Measurements from ENCODE around the gene NAA15. TPM values are rescaled to one million over a fixed set of nuclear protein-coding genes. Genes with fewer than 3 reads are reported as not detected.
A peak's percentile ranks its signal among the peaks of the same experiment; 100 is the strongest.

The NAA15 gene
- total and polyA plus RNA-seq, 12 donors: 4.6 to 36.4 (median 29.0) TPM

- H3K27ac ChIP-seq: no peak overlapping the region
- intact Hi-C loops (cut with DNase I): no loop called here
- WGBS, 4 donors: 54 to 65% (median 61%) methylated on average over 2 of the region's 2 CpGs
- H3K27me3 ChIP-seq: no peaks in the 10 kb centered on the region
- no peak overlapping the region for H3K4me3 ChIP-seq
- H3K36me3 ChIP-seq (replicated peaks in 1 of 2): no peaks in the 10 kb centered on the region
- no peak for DNase-seq
- no peaks in the 10 kb centered on the region for H3K9me3 ChIP-seq (replicated peaks in 1 of 3)
- no peaks in the 10 kb centered on the region for H3K4me1 ChIP-seq (replicated peaks in 1 of 2)
- no peak for TF ChIP-seq CTCF (IDR thresholded peaks at IDR 0.05)
- TF ChIP-seq POLR2A (IDR thresholded peaks at IDR 0.05): no peak
Observed at GRCh38 chr4:139256349-139256748, 45.0 kb upstream of the NAA15 start.

- no peaks in the 10 kb centered on the region for H3K27me3 ChIP-seq
- no peaks in the 10 kb centered on the region for H3K36me3 ChIP-seq (replicated peaks in 1 of 2)
- no peaks in the 10 kb centered on the region for H3K9me3 ChIP-seq (replicated peaks in 1 of 3)
- no peak for TF ChIP-seq CTCF (IDR thresholded peaks at IDR 0.05)
- no peak for TF ChIP-seq POLR2A (IDR thresholded peaks at IDR 0.05)
- peak overlapping the region in 3 of 5 donors; percentile 66 to 84 (median 82) for H3K27ac ChIP-seq
- WGBS, 4 donors: 43 to 52% (median 46%) methylated on average over 3 of the region's 3 CpGs
- intact Hi-C loops (cut with DNase I): no loop called here
- DNase-seq: no peak
- peaks cover 21 to 31% of the 10 kb centered on the region in 2 donors for H3K4me1 ChIP-seq (replicated peaks in 1 of 2)
- H3K4me3 ChIP-seq: no peak overlapping the region
Observed at GRCh38 chr4:139265654-139266053, 35.7 kb upstream of the NAA15 start.

- peak overlapping the region in 1 of 4 donors; percentile 35 for H3K4me3 ChIP-seq
- H3K4me1 ChIP-seq (replicated peaks in 1 of 2): peaks cover 21 to 31% of the 10 kb centered on the region in 2 donors
- no peaks in the 10 kb centered on the region for H3K36me3 ChIP-seq (replicated peaks in 1 of 2)
- DNase-seq: no peak
- intact Hi-C loops (cut with DNase I): no loop called here
- 0% methylated on average over 1 of the region's 1 CpG for WGBS, 4 donors
- no peaks in the 10 kb centered on the region for H3K9me3 ChIP-seq (replicated peaks in 1 of 3)
- TF ChIP-seq CTCF (IDR thresholded peaks at IDR 0.05) (no peak), POLR2A (IDR thresholded peaks at IDR 0.05) (no peak)
- no peaks in the 10 kb centered on the region for H3K27me3 ChIP-seq
- H3K27ac ChIP-seq: peak overlapping the region in 4 of 5 donors; percentile 66 to 84 (median 76)
Observed at GRCh38 chr4:139266208-139266582, 35.1 kb upstream of the NAA15 start.

- intact Hi-C loops (cut with DNase I): no loop called here
- H3K27ac ChIP-seq: peak overlapping the region; percentile 60 to 84 (median 69)
Observed at GRCh38 chr4:139266583-139267257, 34.6 kb upstream of the NAA15 start.

More at GRCh38 chr4:139266583-139267257, 34.6 kb upstream of the NAA15 start:
- Histone ChIP-seq H3K9me3 (replicated peaks in 1 of 3) (no peaks in the 10 kb centered on the region), H3K4me3 (peak overlapping the region in 2 of 4 donors; percentile 5 to 35), H3K4me1 (replicated peaks in 1 of 2) (peaks cover 21 to 31% of the 10 kb centered on the region in 2 donors), H3K36me3 (replicated peaks in 1 of 2) (no peaks in the 10 kb centered on the region), H3K27me3 (no peaks in the 10 kb centered on the region)
- WGBS, 4 donors: 9 to 11% (median 9%) methylated on average over 14 of the region's 14 CpGs
- TF ChIP-seq POLR2A (IDR thresholded peaks at IDR 0.05) (peak in 1 of 2 donors; percentile 31), CTCF (IDR thresholded peaks at IDR 0.05) (no peak)
- DNase-seq: peak; percentile 68 to 94 (median 86)
